Activated CD4-positive, alpha-beta T cell treated with anti-CD3 and anti-CD28 coated beads, Interleukin-2, Interleukin-4, amounts not matched to agents 100 ng/mL and 50 ng/mL, durations not matched to agents 16 hours and 8 hours (primary cell): ENCODE data around the gene NBPF3.
A peak's percentile ranks its signal among the peaks of the same experiment; 100 is the strongest.

Experiments
- DNase-seq: peaks from one replicate; pipeline ENCODE4 v3.0.0-alpha.2; 2020; ENCODE audit warnings: low spot score

The NBPF3 gene

DNA sequence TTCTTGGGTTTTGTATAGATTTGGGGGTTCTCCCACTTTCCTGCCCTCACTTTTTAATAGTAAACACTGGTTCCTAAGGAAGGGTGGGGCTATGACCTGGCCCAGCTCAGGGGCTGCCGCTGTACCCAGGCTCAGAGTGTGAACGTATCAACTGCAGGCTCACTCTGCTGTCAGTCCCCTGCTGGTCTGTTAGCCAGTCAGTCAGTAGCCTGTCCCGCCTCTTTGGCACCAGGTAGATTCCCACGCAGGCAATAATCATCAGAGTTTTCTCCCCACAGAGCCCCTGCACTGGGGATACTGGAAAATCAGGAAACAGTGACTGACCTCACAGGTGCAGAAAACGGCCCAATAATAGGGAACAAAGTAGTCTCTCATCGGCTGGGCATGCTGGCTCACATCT lies 54.3 kb downstream of the NBPF3 start:
- DNase-seq: no peak

DNA sequence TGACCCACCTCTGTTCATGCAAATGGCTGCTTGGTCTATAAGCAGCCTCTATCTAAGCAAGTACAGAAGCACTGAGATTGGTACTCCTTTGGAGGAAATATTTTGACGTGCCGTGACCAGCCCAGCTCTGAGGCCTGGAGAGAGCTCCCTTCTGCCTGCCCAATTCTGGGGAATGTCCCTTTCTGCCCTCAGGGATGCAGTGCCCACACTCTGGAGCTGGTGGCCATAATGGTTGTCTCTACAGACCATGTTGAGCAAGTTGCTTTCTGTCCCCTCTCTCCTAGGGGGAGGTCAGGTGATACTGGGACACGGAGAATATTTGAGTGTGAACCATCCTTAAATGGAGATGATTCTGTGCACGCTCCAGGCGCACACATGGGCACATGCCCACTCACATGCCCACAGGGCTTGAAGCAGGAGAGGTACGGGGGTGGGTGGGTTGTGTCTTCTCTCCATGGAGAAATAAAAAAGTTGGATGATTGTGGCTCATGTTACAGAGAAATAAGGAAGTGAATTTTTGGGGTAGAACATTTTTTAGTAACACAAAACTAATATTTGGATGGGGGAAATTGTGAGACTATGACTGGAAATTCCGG lies 55.4 kb downstream of the NBPF3 start:
- no peak for DNase-seq

DNA sequence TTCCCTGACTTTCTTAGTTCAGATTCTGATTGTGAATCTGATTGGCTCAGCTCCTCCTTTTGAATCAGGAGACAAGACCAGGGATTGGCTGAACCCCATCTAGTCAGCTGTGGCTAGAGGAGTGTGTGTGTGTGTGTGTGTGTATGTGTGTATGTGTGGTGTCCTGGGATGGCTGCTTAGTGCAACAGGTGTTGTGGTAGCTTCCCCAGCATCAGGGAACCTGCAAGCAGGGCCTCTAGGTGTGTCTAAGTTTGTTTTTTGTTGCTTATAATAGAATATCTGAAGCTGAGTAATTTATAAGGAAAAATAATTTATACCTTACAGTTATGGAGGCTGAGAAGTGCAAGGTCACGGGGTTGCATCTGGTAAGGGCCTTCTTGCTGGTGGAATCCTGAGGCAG lies 56.1 kb downstream of the NBPF3 start:
- no peak for DNase-seq

- DNase-seq: no peak
Measured at GRCh38 chr1:21496886-21497285, 56.9 kb downstream of the NBPF3 start.

DNA sequence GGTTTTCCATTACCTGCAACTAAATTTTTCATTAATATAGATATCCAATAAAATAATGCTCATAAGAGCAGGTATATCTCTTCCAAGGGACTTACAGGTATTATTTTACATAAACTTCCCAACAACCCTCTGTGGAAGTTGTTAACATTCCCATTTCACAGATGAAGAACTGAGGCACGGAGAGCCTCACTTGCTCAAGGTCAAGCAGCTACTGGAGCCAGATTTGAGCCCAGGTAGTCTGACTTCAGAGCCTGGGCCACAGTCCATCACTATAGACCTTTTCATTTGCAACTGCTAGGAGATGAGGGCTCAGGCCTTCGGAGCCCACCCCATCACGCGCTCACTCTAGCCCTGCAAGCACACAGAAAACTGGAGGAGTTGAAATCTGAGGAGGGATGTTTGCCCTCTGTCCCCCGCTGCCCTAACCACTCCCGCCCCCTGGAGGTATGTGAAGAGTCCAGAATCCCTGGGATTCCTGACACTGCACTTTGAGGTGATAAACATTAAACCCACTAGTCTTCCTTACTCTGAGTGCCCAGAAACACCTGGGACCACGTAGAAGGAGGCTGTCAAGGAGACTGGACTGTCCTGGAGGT lies 57.6 kb downstream of the NBPF3 start:
- no peak for DNase-seq

- no peak for DNase-seq
Measured at GRCh38 chr1:21499283-21499950, 59.5 kb downstream of the NBPF3 start.

- no peak for DNase-seq
Measured at GRCh38 chr1:21503706-21504377, 63.9 kb downstream of the NBPF3 start.

DNA sequence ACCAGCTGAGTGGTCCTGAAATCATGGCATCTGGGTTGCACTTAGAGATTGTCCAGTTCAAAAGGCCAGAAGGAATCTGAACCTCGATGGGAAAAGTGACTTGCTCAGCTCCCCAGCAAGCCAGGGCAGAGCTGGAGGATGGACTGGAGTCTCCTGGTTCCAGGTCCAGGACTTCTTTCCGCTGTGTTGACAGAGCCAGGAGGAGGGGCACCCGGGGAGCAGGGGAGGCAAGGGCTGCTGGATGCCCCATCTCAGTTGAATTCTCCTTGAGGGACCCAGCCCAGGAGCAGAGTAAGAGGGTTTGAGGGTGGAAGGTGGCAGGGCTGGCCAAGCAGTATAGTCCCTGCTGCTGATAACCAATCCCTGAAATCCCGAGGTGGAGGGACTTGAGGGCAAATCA lies 66.9 kb downstream of the NBPF3 start:
- no peak for DNase-seq

DNA sequence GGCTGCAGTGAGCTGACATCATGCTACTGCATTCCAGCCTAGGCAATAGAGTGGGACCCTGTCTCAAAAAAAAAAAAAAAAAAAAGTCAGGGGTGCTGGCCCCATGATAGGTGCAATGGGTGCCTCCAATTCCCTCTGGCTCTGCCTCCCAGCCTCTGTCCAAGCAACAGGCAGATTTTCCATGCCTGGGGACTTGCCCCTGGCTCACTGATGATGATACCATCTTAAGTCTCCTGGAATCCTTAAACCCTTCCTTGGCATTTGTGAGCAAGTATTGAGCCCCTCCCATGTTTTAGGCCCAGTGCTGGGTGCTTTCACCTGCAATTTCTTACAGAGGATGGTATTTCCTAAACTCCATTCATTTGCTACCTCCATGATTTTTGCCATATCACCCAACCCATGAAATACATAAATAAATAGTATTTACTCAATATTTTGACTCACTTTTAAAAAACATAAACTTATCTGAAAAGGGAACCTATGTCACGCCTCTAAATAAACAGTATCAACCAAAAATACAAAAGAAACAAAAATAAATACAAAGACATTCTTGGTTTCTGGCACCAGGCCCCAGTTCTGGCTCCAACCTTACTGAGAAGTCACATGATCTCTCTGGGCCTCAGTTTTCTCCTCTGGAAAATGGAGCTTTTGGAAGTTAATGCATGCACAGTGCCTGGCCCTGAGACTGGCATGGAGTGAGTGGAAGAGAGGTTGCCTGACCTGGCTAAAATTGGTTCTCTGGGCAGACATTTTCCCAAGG lies 67.8 kb downstream of the NBPF3 start:
- DNase-seq: no peak

- DNase-seq: peak; percentile 55
Measured at GRCh38 chr1:21508580-21509350, 68.8 kb downstream of the NBPF3 start.

- no peak for DNase-seq
Measured at GRCh38 chr1:21509351-21510112, 69.6 kb downstream of the NBPF3 start, which contains the start of gene ALPL. Gene ALPL (plus strand): TSS chr1:21509423. CDS start chr1:21554082, 44,659 bp downstream.

DNA sequence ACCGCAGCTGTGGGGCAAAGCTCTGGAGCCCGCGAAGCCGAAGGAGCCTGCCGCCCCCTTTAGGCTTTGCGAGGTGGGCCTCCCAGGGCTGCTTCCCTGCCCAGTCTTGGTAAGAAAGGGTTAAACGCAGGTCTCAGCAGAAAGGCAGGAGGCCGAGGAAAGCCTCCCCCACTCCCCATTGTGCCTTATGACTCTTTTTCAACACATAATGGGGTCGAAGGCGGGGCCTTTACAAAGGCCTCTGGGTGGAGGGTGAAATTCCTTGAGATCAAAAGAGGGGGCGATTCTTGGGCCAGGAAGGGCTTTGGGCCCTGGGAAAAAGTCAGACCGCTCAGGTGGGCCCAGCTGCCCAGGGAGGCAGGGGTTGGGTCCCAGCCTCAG lies 70.2 kb downstream of the NBPF3 start:
- DNase-seq: no peak

- DNase-seq: no peak
Measured at GRCh38 chr1:21510885-21511578, 71.1 kb downstream of the NBPF3 start.

GRCh38 chr1:21511579-21512522 lies 71.9 kb downstream of the NBPF3 start:
- DNase-seq: no peak

GRCh38 chr1:21514245-21514644 lies 74.3 kb downstream of the NBPF3 start:
- DNase-seq: no peak

DNA sequence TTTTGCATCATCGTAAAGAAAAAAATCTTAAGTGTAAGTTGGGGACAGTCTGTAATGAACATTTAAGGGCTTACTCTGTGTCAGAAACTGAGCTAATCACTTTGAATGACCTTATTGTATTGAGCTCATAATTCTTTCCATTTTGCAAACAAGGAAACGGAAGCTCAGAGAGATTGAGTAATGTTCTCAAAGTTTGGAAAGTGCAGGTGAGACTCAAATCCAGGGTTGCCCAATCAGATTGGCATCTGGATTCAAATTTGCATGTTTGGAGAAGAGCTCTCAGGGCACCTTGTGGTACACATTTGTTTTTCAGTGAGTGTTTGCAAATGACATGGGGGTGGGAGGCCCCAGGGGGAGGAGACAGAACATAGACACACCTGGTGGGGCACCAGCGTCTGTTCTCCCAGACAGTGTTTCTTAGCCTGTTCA lies 77.2 kb downstream of the NBPF3 start:
- DNase-seq: no peak

DNA sequence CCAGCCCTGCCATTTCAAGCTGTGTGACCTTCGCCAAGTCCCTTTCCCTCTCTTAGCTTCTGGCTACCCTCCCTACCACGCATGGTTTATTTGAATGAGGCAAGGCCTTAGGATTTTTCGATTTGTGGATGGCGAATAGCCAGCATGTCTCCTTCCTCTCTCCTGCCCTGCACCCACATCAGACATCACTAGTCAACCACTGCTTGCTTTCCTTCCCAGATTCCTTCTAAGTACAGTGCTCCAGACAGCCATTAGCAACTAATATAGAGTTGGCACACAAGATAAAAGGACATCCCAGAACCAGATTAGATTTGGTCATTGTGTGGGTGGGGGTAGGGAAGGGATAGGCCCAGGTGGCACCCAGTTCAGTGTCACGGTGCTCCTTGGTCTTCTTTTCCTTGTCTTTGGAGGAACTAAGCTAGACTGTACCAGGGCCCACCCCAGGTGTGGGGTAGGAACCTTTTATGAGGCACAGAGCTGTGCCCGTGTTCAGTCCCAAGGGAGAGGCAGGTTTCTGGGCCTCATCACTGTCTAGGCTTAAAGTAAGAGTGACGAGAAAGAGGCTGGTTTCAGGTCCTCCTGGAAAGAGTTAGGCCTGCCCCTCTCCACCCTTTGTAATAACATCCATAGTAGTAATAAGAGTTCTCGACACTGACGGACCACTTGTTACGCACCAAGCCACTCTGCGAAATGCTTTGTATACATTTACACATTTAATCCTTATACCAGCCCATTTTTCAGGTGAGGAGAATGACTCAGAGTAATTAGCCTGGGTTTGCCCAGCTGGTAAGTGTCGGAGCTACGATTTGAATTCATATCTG lies 77.9 kb downstream of the NBPF3 start:
- DNase-seq: no peak
